Smooth muscle cell (in vitro differentiated cells): ENCODE results near the gene ADGRG3. TPM values are rescaled to one million over a fixed set of nuclear protein-coding genes. Genes with fewer than 3 reads are reported as not detected.
A peak's percentile ranks its signal among the peaks of the same experiment; 100 is the strongest.

Experiments used
- DNase-seq: peaks from one replicate; lab custom pipeline; 2025; ENCODE audit not compliant: unreplicated experiment; lab: John Stamatoyannopoulos, UW
- H2AFZ ChIP-seq: fragments of 200-600 bp; sonication (generic); 2 replicates; pipeline ENCODE4 v1.6.0; 2016; ENCODE audit warnings: antibody characterized with exemption, low read depth, mild to moderate bottlenecking
- H3F3A ChIP-seq: fragments of 200-600 bp; sonication (generic); 2 replicates; pipeline ENCODE4 v1.6.0; 2017; ENCODE audit warnings: antibody characterized with exemption, low read depth
- H3K27ac ChIP-seq: fragments of 200-600 bp; sonication (generic); 2 replicates; pipeline ENCODE4 v1.5.1; 2016; ENCODE audit warnings: low read depth, mild to moderate bottlenecking
- H3K27me3 ChIP-seq: fragments of 200-600 bp; sonication (generic); 2 replicates; pipeline ENCODE4 v1.6.1; 2016; ENCODE audit warnings: low read depth, mild to moderate bottlenecking
- H3K36me3 ChIP-seq: fragments of 200-600 bp; sonication (generic); 2 replicates; pipeline ENCODE4 v1.5.1; 2016; ENCODE audit warnings: low read depth
- H3K4me1 ChIP-seq: fragments of 200-600 bp; sonication (generic); 2 replicates; pipeline ENCODE4 v1.5.1; 2016; ENCODE audit warnings: low read depth
- H3K4me2 ChIP-seq: fragments of 200-600 bp; sonication (generic); 2 replicates; pipeline ENCODE4 v1.6.0; 2016; ENCODE audit warnings: mild to moderate bottlenecking
- H3K4me3 ChIP-seq: fragments of 200-600 bp; sonication (generic); 2 replicates; pipeline ENCODE4 v1.5.1; 2016; ENCODE audit warnings: mild to moderate bottlenecking
- H3K79me2 ChIP-seq: fragments of 200-600 bp; sonication (generic); 2 replicates; pipeline ENCODE4 v1.6.0; 2016; ENCODE audit warnings: low read depth, mild to moderate bottlenecking
- H3K9ac ChIP-seq: fragments of 200-600 bp; sonication (generic); 2 replicates; pipeline ENCODE4 v1.6.0; 2016; ENCODE audit warnings: low read depth
- H3K9me3 ChIP-seq: fragments of 200-600 bp; sonication (generic); replicated peaks from 2 replicates; pipeline ENCODE4 v1.5.1; 2016; ENCODE audit warnings: low read depth
- H4K20me1 ChIP-seq: fragments of 200-600 bp; sonication (generic); 2 replicates; pipeline ENCODE4 v1.6.0; 2016; ENCODE audit warnings: low read depth
- WGBS: methylation state at CpG from one replicate; pipeline ENCODE4 v1.1.7; 2016; ENCODE audit warnings: low lambda C conversion rate; 5-methylcytosine and 5-hydroxymethylcytosine counted together
- polyA plus RNA-seq: library from polyadenylated mRNA; unstranded; fragments of >200 nt; fragmentation: Nextera tagmentation; extraction: Ambion mirVana; gene quantifications from 2 replicates; pipeline ENCODE4 v1.2.1, GENCODE V29; 2016
- total RNA-seq: library from RNA; depleted of rRNA; stranded (reverse); fragments of >200 nt; gene quantifications from 2 replicates; pipeline ENCODE4 v1.2.3, GENCODE V29; 2014
- TF ChIP-seq, protein P1 (sequence below): fragments of 200-600 bp; sonication (generic); IDR thresholded peaks from 2 replicates; pipeline ENCODE4 v1.5.1; 2017; ENCODE audit warnings: borderline replicate concordance, mild to moderate bottlenecking, antibody characterized with exemption; ENCODE audit not compliant: insufficient read depth, poor library complexity, severe bottlenecking

Gene ADGRG3
- total and polyA plus RNA-seq, 2 experiments from 2014 or later: 0.13 TPM; not detected in 1

DNA sequence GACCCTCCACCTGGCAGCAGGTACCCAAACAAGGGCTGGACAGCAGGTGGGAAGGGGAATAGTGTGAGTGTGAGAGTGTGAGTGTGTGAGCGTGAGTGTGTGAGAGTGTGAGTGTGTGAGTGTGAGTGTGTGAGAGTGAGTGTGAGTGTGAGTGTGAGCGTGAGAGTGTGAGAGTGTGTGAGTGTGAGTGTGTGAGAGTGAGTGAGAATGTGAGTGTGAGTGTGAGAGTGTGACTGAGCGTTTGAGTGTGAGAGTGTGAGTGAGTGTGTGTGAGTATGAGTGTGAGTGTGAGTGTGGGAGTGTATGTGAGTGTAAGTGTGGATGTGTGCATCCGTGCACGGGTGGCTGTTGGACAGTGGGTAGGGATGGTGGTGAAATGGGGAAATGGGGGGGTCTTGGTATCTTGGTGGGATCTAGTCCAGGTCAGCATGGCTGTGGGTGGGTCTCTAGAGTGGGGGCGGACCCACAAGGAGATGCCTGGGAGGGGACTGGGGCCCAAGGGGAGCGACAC is 39.3 kb upstream of the ADGRG3 start:
- Histone ChIP-seq H3K27ac (peak overlapping the region; percentile 53), H3K27me3 (no peaks in the 10 kb centered on the region), H2AFZ (no peak overlapping the region), H3K79me2 (peaks cover 3% of the 10 kb centered on the region), H3K4me3 (no peak overlapping the region), H3K4me2 (peak overlapping the region; percentile 72), H4K20me1 (peaks cover 20% of the 10 kb centered on the region), H3F3A (peaks cover 5% of the 10 kb centered on the region), H3K36me3 (no peaks in the 10 kb centered on the region), H3K9me3 (no peaks in the 10 kb centered on the region), H3K4me1 (peaks cover 12% of the 10 kb centered on the region), H3K9ac (peak overlapping the region; percentile 55)
- TF ChIP-seq, protein P1, sequence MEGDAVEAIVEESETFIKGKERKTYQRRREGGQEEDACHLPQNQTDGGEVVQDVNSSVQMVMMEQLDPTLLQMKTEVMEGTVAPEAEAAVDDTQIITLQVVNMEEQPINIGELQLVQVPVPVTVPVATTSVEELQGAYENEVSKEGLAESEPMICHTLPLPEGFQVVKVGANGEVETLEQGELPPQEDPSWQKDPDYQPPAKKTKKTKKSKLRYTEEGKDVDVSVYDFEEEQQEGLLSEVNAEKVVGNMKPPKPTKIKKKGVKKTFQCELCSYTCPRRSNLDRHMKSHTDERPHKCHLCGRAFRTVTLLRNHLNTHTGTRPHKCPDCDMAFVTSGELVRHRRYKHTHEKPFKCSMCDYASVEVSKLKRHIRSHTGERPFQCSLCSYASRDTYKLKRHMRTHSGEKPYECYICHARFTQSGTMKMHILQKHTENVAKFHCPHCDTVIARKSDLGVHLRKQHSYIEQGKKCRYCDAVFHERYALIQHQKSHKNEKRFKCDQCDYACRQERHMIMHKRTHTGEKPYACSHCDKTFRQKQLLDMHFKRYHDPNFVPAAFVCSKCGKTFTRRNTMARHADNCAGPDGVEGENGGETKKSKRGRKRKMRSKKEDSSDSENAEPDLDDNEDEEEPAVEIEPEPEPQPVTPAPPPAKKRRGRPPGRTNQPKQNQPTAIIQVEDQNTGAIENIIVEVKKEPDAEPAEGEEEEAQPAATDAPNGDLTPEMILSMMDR: no peak
- WGBS: 82% methylated on average over 7 of the region's 7 CpGs
- DNase-seq: no peak

DNA sequence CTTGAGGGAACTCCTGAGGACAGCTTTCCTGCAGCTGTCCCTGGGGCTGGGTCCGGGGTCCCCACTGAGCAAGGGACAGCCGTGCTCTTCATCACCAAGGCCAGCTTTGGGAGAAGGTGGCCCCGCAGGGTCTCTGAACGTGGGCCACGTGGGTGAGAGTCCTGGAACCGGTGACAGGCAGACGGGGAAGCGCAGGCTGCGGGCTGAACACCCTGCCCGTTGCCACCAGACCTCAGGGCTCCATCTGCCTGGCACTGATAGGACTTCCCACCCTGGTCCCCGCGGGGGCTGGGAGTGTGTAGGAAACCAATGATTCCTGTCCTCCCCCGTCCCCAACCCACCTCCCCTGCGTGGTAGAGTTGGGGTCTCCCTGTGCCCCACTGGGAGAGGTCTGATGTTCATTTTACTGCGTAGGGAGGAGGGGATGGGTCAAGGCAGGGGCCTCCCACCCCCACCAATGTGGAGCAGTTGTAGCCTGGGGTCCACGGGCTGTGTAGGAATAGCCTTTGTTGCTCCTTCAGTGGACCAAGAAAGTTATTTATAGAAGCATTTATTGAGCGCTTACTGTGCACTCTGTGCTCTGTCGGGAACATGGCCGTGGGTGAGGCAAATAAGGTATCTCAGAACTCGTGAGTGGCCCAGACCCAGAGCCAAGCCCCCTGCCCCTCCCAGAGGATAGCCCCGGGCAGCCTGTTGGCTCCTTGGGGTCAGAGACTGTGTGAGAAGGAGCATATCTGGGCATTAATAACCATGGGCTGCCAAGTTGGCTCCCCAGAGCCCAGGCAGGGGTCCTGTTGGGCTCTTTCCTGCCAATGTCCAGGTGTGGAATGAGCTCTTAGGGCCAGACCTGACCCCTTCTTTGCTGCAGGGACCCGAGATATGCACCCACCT is 38.3 kb upstream of the ADGRG3 start:
- no peaks in the 10 kb centered on the region for H3K36me3 ChIP-seq
- WGBS: 80% methylated on average over 22 of the region's 22 CpGs
- H3K4me3 ChIP-seq: no peak overlapping the region
- no peak overlapping the region for H3K9ac ChIP-seq
- H3K9me3 ChIP-seq: no peaks in the 10 kb centered on the region
- no peak overlapping the region for H2AFZ ChIP-seq
- peaks cover 6% of the 10 kb centered on the region for H3K4me1 ChIP-seq
- peaks cover 3% of the 10 kb centered on the region for H3K79me2 ChIP-seq
- no peak for DNase-seq
- H3K4me2 ChIP-seq: peak overlapping the region; percentile 23
- TF ChIP-seq, protein P1: no peak
- peaks cover 29% of the 10 kb centered on the region for H4K20me1 ChIP-seq
- no peaks in the 10 kb centered on the region for H3F3A ChIP-seq
- no peak overlapping the region for H3K27ac ChIP-seq
- H3K27me3 ChIP-seq: no peaks in the 10 kb centered on the region

DNA sequence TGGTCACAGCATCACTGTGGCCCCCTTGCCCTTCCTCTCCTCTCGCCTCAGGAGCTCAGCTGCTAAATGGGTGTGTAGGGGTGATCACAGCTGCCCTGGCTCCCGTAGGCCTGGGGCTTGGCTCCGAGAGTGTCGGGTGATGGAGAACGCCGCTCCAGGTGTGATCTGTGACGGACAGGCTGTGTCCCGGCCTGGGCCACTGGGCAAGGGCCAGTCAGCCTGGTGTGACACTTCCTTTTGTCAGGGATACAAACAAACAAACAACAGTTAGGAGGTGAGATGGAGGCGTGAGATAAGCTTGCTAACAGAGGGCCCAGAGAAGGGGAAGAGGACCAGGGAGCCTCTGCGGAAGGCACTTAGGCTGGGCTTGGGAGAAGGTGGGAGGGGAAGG is 37.7 kb upstream of the ADGRG3 start:
- TF ChIP-seq, protein P1: no peak
- H3K9me3 ChIP-seq: no peaks in the 10 kb centered on the region
- H3K79me2 ChIP-seq: peaks cover 3% of the 10 kb centered on the region
- H3K4me1 ChIP-seq: peaks cover 6% of the 10 kb centered on the region
- H3K36me3 ChIP-seq: no peaks in the 10 kb centered on the region
- no peak overlapping the region for H3K27ac ChIP-seq
- H3K4me3 ChIP-seq: no peak overlapping the region
- no peak overlapping the region for H3K9ac ChIP-seq
- H4K20me1 ChIP-seq: peaks cover 34% of the 10 kb centered on the region
- no peaks in the 10 kb centered on the region for H3K27me3 ChIP-seq
- no peaks in the 10 kb centered on the region for H3F3A ChIP-seq
- DNase-seq: no peak
- no peak overlapping the region for H2AFZ ChIP-seq
- WGBS: 75% methylated on average over 10 of the region's 10 CpGs
- H3K4me2 ChIP-seq: no peak overlapping the region
